Hepatocyte (in vitro differentiated cells): ENCODE results near the gene HS1BP3. TPM values are rescaled to one million over a fixed set of nuclear protein-coding genes. Genes with fewer than 3 reads are reported as not detected.
A peak's percentile ranks its signal among the peaks of the same experiment; 100 is the strongest.

Source experiments
- DNase-seq: peaks from one replicate; pipeline ENCODE4 v3.0.0-alpha.2; 2016; ENCODE audit warnings: low spot score
- H2AFZ ChIP-seq: fragments of 200-600 bp; sonication (generic); 2 replicates; pipeline ENCODE4 v1.6.0; 2016; ENCODE audit warnings: antibody characterized with exemption, mild to moderate bottlenecking
- H3K27ac ChIP-seq: fragments of 200-600 bp; sonication (generic); 2 replicates; pipeline ENCODE4 v1.5.1; 2016; ENCODE audit warnings: mild to moderate bottlenecking
- H3K27me3 ChIP-seq: fragments of 200-600 bp; sonication (generic); 2 replicates; pipeline ENCODE4 v1.6.1; 2016
- H3K36me3 ChIP-seq: fragments of 200-600 bp; sonication (generic); replicated peaks from 2 replicates; pipeline ENCODE4 v1.5.1; 2016; ENCODE audit warnings: low read depth; ENCODE audit not compliant: insufficient read depth
- H3K4me1 ChIP-seq: fragments of 200-600 bp; sonication (generic); 2 replicates; pipeline ENCODE4 v1.5.1; 2016; ENCODE audit warnings: mild to moderate bottlenecking, moderate library complexity; ENCODE audit not compliant: insufficient read depth
- H3K4me2 ChIP-seq: fragments of 200-600 bp; sonication (generic); 2 replicates; pipeline ENCODE4 v1.6.0; 2016
- H3K4me3 ChIP-seq: fragments of 200-600 bp; sonication (generic); 2 replicates; pipeline ENCODE4 v1.5.1; 2016; ENCODE audit warnings: mild to moderate bottlenecking
- H3K79me2 ChIP-seq: fragments of 200-600 bp; sonication (generic); 2 replicates; pipeline ENCODE4 v1.6.0; 2017; ENCODE audit warnings: mild to moderate bottlenecking
- H3K9me2 ChIP-seq: fragments of 200-600 bp; sonication (generic); replicated peaks from 2 replicates; pipeline ENCODE4 v1.6.0; 2017; ENCODE audit warnings: mild to moderate bottlenecking; ENCODE audit not compliant: insufficient read depth
- H3K9me3 ChIP-seq: fragments of 200-600 bp; sonication (generic); 2 replicates; pipeline ENCODE4 v1.5.1; 2016; ENCODE audit warnings: low read depth, mild to moderate bottlenecking
- H4K20me1 ChIP-seq: fragments of 200-600 bp; sonication (generic); 2 replicates; pipeline ENCODE4 v1.6.0; 2016; ENCODE audit warnings: mild to moderate bottlenecking; ENCODE audit not compliant: insufficient read depth, poor library complexity, severe bottlenecking
- EZH2 ChIP-seq: fragments of 200-600 bp; sonication (generic); IDR thresholded peaks from 2 replicates; pipeline ENCODE4 v1.6.1; 2016; ENCODE audit warnings: antibody characterized with exemption, mild to moderate bottlenecking, borderline replicate concordance
- EZH2phosphoT487 ChIP-seq: fragments of 200-600 bp; sonication (generic); IDR thresholded peaks from one replicate; pipeline ENCODE4 v1.6.1; 2018; ENCODE audit warnings: antibody characterized with exemption, mild to moderate bottlenecking, low read depth, moderate library complexity; ENCODE audit not compliant: unreplicated experiment, severe bottlenecking
- WGBS: methylation state at CpG from one replicate; pipeline ENCODE4 v1.1.6; 2016; ENCODE audit warnings: low lambda C conversion rate; ENCODE audit errors: missing lambda C conversion rate; 5-methylcytosine and 5-hydroxymethylcytosine counted together
- polyA plus RNA-seq: library from polyadenylated mRNA; unstranded; fragments of >200 nt; fragmentation: Nextera tagmentation; extraction: Ambion mirVana; gene quantifications from 2 replicates; pipeline ENCODE4 v1.2.1, GENCODE V29; 2016
- total RNA-seq: library from RNA; depleted of rRNA; stranded (reverse); fragments of >200 nt; gene quantifications from 2 replicates; pipeline ENCODE4 v1.2.3, GENCODE V29; 2014
- TF ChIP-seq, protein P1 (sequence below): fragments of 200-600 bp; sonication (generic); IDR thresholded peaks from 2 replicates; pipeline ENCODE4 v1.5.1; 2016; ENCODE audit warnings: antibody characterized with exemption, mild to moderate bottlenecking; ENCODE audit not compliant: poor library complexity

The HS1BP3 gene
- total and polyA plus RNA-seq, 2 experiments from 2014 or later, result 26.8 to 29.6 TPM

GRCh38 chr2:20620696-20621365 is 30.1 kb downstream of the HS1BP3 start:
- Histone ChIP-seq H2AFZ (no peak overlapping the region), H3K36me3 (no peaks in the 10 kb centered on the region), H3K9me2 (no peaks in the 10 kb centered on the region), H3K27ac (no peak overlapping the region), H4K20me1 (no peaks in the 10 kb centered on the region), H3K4me2 (no peak overlapping the region), H3K4me3 (no peak overlapping the region), H3K79me2 (no peaks in the 10 kb centered on the region), H3K4me1 (peaks cover 26% of the 10 kb centered on the region), H3K27me3 (no peaks in the 10 kb centered on the region), H3K9me3 (no peaks in the 10 kb centered on the region)
- TF ChIP-seq EZH2, result no peak
- no peak for TF ChIP-seq EZH2phosphoT487
- TF ChIP-seq, protein P1, sequence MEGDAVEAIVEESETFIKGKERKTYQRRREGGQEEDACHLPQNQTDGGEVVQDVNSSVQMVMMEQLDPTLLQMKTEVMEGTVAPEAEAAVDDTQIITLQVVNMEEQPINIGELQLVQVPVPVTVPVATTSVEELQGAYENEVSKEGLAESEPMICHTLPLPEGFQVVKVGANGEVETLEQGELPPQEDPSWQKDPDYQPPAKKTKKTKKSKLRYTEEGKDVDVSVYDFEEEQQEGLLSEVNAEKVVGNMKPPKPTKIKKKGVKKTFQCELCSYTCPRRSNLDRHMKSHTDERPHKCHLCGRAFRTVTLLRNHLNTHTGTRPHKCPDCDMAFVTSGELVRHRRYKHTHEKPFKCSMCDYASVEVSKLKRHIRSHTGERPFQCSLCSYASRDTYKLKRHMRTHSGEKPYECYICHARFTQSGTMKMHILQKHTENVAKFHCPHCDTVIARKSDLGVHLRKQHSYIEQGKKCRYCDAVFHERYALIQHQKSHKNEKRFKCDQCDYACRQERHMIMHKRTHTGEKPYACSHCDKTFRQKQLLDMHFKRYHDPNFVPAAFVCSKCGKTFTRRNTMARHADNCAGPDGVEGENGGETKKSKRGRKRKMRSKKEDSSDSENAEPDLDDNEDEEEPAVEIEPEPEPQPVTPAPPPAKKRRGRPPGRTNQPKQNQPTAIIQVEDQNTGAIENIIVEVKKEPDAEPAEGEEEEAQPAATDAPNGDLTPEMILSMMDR, result no peak
- 77% methylated on average over 4 of the region's 4 CpGs for WGBS
- DNase-seq, result no peak

DNA sequence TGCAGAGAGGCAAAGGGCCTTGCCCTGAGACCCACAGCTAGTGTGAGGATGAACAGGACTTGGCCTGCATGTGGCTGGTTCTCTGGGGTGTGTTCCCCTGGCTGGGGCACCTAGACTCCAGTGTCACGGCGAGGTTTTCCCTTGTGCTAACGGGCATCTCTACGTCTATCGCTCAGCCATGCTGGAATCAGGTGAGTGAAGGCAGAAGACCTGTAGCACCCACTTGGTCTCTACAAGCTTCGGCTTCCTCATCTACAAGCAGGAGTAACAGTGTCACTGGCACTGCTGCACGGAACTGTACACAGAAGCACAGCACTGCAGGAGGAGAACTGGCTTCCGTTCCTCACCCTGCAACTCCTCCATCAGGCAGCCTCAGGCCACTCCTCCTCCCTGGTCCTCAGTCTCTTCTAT is 30.6 kb downstream of the HS1BP3 start:
- WGBS, result 88% methylated on average over 8 of the region's 8 CpGs
- Histone ChIP-seq H3K27me3 (no peaks in the 10 kb centered on the region), H2AFZ (no peak overlapping the region), H3K79me2 (no peaks in the 10 kb centered on the region), H3K27ac (no peak overlapping the region), H3K36me3 (no peaks in the 10 kb centered on the region), H3K9me2 (no peaks in the 10 kb centered on the region), H3K4me2 (no peak overlapping the region), H3K4me1 (peaks cover 31% of the 10 kb centered on the region), H3K4me3 (no peak overlapping the region), H4K20me1 (no peaks in the 10 kb centered on the region), H3K9me3 (no peaks in the 10 kb centered on the region)
- TF ChIP-seq EZH2 (no peak), EZH2phosphoT487 (no peak)
- TF ChIP-seq, protein P1, result no peak
- DNase-seq, result no peak

DNA sequence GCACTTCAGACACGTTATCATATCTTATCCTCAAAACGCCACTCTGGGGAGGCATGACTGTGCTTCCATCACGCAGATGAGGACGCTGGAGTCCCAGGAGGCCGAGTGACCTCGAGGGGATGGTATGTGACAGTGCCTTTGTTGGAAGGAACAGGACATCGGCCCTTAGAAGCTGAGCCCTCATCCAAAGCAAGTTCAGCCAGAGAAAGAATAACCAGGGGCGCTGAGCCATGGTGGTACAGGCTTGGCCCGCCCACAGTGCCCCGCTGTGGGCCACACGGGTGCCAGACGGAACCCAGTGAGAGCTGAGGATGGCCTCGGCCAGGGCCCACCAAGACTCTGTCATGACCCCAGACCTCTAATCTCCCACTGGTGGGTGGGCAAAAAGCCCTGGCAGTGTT is 31.3 kb downstream of the HS1BP3 start:
- Histone ChIP-seq H3K9me3 (no peaks in the 10 kb centered on the region), H3K27me3 (no peaks in the 10 kb centered on the region), H3K79me2 (no peaks in the 10 kb centered on the region), H2AFZ (no peak overlapping the region), H3K27ac (peak overlapping the region; percentile 96), H3K4me1 (peaks cover 37% of the 10 kb centered on the region), H3K9me2 (no peaks in the 10 kb centered on the region), H3K4me3 (no peak overlapping the region), H3K36me3 (no peaks in the 10 kb centered on the region), H4K20me1 (no peaks in the 10 kb centered on the region), H3K4me2 (no peak overlapping the region)
- 89% methylated on average over 13 of the region's 13 CpGs for WGBS
- no peak for DNase-seq
- TF ChIP-seq EZH2, result no peak
- TF ChIP-seq, protein P1, result no peak
- TF ChIP-seq EZH2phosphoT487, result no peak
